Muscle of arm (tissue), 12 donors: ENCODE data around the gene STRN3. TPM values are rescaled to one million over a fixed set of nuclear protein-coding genes. Genes with fewer than 3 reads are reported as not detected.
"Not testable (repeated sequence)": the region's sequence is repeated elsewhere in the genome, so short reads cannot be mapped to it uniquely, and the experiment has no call there.

Source experiments
- DNase-seq: peaks from one replicate; pipeline ENCODE4 v3.0.0-alpha.2; 2013
- polyA plus RNA-seq, 12 donors: library from polyadenylated mRNA; unstranded; fragments of 120-200 nt; gene quantifications; one replicate each; pipeline ENCODE4 v1.2.1, GENCODE V29; 2013; ENCODE audit not compliant: insufficient read length in 12 of 12

The STRN3 gene
- polyA plus RNA-seq, 12 donors: 42.2 to 142 (median 49.3) TPM

DNA sequence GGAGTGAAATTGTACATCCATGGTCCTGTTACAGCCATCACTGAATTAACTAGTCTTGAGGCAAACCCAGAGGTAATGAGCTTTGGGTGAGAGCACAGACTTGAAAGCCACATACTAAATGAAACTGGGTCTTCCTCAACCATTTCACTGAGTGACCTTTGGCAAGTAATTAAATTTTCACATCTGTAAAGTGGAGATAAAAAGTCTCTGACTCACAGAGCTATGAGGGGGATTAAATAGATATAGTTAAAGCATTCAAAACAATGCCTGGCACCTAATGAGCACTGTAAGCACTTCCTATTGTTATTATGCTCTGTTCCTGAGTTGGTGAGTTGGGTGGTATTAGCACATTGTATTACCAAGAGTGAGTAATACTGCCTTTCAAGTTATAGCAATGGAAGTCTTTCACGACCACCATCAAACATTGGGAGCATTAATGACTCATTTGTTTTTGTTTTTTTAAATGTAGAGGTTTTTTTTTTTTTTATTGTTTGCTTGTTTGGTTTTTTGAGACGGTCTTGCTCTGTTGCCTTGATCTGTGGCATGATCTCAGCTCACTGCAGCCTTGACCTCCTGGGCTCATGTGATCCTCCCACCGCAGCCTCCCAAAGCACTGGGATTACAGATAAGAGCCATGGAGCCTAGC is 12.5 kb upstream of the STRN3 start:
- DNase-seq: no peak

DNA sequence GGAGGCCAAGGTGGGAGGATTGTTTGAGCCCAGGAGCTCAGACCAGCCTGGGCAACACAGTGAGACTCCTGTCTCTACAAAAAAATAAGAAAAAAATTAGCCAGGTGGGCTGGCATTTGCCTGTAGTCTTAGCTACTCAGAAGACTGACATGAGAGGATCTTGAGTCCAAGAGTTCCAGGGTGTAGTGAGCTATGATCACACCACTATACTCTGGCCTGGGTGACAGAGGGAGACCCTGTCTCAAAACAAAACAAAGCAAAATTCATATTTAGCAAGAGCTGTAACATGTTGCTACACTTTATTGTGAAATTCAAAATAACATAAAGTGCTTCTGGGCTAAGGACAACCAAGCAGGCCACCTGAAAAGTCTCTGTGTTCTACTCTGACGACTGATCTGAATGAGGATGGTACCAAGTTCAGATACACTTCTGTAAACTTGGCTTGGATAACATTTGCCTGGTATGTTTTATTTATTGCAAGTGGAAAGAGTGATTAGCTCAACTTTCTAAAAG is 11.6 kb upstream of the STRN3 start:
- no peak for DNase-seq

DNA sequence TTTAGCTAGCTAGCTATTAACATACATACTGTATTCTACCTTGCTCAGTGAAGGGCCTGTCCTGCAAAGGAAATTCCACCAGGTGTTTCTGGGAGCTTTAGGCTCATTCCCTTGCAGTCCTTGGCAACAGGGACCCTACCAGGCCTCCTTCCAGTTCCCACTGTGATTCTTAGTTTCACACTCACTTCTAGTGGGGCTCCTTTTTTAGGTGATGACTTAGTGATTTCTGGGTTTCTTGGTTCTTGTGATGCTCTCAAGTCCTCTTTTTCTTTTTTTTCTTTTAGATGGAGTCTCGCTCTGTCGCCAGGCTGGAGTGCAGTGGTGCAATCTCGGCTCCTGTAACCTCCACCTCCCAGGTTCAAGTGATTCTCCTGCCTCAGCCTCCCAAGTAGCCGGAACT is 10.4 kb upstream of the STRN3 start:
- no peak for DNase-seq

DNA sequence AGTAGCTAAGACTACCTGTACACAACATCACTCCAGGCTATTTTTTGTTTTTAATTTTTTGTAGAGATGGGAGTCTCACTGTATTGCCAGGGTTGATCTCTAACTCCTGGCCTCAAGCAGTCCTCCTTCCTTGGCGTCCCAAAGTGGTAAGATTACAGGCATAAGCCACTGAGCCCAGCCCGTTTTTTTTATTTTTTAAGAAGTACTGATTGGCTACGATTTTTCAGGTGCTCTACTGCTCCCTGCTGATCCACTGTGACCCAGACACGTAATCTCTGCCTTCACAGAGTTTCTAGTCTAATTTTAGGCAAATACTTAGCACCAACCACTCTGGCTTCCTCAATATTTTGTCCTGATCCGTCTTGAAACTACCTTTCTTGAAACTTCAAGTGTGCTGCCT is 4.3 kb upstream of the STRN3 start:
- no peak for DNase-seq

DNA sequence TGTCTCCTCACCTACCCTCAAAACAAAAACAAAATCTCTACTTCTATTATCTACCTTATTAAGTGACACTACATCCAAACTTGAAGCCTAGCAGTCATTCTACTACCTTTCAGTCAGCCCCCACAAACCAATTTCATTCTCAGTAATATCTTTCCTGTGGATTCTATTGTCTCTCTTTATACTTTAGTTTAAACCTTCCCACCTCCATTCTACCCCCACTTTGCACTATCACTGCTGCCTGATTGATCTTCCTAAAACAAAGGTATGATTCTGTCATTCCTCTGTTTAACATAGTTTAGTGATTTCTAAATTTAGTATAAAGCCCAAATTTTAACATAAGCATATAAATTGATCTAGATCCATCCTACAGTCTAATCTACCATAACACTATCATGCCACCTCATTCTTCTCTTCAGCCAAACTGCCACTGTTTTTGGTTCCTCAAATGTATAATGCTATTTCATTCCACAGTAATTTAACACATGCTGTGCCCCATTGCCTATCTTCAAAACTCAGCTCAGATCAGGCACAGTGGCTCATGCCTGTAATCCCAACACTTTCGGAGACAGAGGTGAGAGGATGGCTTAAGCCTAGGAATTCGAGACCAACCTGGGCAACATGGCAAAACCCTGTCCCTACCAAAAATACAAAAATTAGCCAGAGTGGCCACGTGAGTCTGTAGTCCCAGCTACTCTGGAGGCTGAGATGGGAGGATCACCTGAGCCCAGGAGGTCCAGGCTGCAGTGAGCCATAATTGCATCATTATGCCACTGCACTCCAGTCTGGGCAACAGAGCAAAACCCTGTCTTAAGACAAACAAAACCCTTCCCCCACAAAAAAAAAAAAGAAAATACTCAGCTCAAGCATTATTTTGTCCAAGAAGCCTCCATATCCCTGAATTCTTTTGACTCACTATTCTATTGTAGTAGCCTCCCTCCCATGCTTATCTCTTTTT is 3.1 kb upstream of the STRN3 start:
- DNase-seq: no peak

DNA sequence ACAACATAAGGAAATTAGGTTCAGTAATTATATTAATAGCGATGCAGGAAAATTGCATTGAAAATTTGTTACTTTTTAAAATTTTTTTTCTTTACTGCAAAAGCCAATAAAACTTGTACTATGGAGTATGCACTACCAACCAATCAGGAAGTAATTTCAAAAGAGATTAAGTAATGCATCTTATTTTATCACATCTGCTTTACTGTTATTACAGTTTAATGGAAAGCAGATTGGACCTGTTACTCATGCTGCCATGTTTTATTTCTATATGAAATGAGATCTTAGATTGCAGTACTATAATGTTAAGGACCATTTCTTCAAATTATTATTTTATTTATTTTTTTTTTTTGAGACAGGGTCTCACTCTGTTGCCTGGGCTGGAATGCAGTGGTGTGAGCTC is 1.7 kb upstream of the STRN3 start:
- no peak for DNase-seq

DNA sequence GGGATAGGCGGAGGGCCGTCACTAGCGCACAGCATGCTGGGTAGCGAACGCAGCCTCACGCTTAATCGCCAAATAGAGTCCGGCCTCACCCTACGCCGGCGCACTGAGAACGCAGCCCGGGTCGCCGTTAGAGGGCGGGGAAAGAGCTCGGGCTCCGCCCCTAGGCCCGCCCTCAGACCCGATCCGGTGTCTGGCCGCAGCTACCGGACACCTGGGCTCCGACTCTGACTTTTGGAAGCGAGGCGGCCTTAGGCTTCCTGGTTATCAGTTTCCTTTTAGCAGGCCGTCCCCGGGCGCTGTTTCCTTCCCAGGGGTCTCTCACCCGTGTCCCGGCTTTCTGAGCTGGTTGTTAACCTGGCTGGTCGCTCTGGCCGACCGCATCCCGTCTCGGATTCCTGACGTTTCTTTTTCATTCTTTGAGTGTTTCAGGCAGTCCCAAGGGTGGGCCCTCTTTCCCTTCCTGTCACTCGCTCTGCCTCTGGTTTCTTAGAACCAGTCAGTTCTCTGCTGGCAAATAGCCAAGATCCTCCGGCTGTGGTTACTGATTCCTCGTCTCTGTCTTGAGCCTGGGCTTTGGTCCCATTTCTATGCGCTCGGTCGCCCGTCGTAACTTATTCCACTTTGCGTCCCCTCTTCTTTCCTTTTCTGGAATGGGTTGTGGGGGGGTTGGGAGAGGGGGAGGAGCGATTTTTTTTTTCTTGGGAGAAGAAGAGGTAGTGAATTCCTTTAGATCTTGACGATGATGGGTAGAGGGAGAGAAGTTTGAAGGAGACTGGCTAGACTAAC is 464 bp upstream of the STRN3 start:
- DNase-seq: peak; percentile 98

DNA sequence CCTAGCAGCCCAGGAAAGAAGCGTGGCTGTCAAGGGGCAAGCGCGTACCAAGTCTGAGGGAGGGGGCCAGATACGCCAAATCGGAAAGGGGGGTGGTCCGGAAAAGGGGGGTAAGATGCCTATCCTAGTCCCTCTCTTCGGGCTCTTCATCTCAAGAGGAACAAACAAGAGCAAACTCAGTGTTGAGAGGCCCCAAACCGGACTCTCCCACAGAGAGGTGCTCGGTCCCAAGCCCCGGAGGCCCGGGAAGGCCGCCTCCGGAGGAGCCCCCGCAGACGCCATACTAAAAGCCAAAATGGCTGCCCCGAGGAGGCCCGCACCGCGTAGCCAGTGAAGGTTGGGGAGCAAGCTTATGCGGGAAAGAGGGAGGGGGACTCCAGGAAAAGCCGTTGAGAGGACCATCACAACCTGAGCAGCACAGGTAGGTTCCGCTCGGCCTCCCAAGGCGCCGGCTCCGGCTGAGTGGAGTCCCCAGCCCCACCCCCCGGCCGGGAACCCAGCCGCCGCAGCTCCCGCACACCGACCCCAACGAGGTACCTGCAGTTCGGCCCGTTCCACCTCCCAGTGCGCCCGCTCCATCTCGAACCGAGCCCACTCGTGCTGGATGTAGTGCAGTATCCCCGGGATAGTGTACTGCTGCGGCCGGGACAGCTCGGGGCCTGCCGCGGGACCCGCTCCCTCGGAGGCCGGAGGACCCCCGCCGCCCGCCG is 657 bp downstream of the STRN3 start, which contains the start of gene AP4S1:
Gene AP4S1 (plus strand): TSS at position 283 of the 710 bp plus-strand sequence. CDS start 40,548 bp downstream, outside the sequence.
- DNase-seq: peak; percentile 54

DNA sequence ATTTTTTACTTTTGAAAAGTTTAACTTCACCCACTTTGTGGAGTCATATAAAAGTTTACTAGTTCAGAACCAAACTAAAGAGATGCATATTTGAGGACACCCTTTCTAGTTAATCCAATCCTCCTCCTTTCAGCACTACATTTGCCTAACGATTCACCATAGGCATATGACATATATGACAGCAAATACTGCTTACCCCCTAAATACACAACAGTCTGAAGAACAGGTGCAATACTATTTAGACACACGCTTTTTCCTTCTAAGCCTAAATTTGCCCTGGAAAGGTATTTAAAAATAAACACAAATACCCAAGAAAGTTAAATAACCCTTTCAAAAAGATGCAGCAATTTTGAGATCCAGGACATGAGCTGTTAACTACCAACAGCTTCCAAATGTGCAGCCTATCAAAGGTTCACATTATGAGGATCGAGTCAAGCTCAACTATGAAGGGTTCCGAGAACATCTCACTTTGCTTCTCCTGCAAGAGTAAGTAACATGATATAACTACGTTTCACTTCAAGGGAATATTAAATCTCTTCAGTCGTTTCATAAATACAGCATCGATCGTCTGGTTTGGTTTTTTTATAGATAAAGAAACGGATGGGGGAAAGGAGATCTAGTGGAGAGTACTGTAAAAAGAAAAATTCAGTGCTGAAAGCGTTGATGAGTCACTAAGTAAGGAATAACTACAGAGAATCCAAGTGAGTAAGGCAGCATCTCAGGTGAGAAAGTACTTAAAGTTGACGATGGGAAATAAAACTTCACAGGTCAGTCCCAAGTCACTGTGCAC is 1.4 kb downstream of the STRN3 start:
- DNase-seq: no peak

DNA sequence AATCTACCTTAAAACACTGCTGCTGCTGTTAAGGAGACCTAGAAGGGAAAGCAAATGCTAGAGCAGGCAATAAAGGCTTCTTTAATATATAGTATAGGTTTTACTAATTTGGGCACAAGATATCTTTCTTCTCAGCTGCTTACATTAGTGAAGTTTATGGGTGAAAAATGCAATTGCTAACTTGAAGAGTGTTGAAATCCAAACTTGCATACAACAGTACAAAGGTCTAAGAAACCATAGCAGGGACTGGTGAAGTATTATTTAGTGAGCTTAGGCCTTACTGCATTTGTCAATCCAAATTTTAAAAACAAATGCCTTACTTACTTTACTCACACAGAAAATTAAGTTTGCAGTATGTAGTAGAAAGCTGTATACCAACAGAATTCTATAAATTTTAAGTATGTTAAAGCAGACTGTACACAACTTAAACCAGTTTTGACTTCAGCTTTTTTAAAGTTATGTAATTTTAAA is 2.1 kb downstream of the STRN3 start:
- DNase-seq: no peak

DNA sequence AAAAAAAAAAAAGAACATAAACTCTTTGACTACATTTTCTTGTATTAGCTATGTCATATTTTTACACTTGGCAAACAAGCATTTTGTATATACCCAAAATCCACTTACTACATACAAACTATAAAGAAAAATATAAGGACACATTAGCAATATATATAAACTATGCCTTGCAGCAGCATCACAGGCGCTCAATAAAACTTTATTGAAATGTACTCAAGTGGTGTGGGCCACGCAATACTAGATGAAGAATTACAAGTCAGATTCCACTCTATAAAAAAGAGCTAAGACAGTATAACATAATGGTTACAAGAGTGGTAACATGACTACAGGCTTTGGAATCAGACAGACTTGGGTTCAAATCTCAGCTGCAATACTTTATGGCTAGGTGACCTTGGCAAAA is 3.8 kb downstream of the STRN3 start:
- no peak for DNase-seq

DNA sequence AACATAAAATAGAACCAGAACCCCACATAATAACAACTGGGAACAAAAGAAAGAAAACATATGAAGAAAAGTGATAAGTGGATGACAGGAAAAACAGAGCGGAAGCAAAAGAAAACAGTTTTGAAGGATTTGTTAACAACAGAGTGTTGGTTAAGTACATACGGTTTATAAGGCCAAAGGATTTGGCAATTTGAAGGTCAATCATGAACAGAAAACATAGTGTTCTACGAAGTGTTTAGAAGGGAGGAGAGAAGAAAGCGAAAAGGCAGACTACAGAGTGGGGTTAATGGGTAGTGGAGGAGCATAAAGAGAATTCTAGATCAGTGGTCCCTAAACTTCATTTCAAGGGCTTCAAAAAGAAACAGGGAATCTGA is 4.6 kb downstream of the STRN3 start:
- DNase-seq: no peak

DNA sequence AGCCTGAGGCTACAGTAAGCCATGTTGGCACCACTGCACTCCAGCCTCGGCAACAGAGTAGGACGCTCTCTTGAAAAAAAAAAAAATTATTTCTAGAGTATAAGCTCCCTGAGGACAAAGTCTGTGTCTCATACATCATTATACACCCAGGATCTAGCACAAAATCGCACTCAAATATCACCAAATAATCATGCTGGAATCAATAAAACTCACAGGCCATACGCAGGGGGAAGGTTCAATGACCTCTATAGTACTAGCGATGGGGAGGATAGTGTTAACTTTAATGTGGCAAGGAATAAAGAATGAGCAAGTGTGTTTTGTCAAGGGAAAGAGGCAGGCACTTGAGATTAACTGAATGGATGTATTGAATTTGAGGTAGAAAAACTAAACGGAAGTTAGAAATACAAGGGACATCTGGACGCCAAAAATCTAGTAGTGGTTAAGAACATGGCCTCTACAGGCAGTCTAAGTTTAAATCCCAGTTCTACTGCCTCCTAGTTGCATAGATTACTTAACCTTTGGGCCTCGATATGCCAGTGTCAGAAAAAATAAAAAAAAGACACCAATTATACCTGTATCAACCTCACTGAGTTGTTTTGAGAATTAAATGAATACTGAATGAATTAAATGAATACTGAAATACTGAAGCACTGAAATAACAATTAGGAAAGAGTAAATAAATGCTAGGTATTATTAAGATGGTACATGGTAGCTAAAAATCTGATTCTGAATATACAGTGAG is 5.2 kb downstream of the STRN3 start:
- no peak for DNase-seq

DNA sequence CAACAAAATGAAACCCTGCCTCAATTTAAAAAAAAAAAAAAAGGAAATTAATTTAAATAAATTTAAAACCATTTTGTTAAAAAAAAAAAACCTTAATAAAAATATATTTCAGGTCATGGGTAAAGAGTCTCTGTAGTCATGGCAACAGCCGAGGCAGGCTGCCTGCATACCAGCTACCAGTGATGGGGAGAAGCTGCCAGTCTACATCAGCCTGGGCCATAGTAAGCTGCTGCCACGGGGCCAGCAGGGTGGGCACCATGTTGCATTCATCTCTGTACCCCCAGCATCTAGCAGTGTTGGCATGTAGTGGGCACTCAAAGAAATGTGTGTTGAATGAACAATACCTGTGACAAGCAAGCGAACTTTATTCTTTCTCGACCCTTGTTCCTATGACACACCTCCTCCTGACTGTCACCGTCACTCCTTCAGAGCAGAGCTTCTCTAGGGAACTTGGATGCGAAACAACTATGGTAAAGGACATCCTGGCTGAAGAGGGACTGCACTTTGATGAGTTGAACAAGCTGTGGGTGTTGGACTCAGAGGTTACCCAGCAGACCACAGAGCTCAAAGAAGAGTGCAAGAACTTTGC is 8.0 kb downstream of the STRN3 start:
- DNase-seq: no peak

DNA sequence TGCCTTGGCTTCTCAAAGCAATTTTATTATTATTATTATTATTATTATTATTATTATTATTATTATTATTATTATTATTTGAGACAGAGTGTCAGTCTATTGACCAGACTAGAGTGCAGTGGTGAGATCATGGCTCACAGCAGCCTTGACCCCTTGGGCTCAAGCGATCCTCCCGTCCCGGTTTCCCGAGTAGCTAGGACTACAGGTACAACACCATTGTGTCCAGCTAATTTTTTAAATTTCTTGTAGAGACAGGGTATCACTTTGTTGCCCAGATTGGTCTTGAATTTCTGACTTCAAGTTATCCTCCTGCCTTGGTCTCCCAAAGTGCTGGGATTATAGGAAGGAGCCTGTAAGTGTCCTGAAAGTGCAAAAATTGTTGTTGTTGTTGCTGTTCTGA is 12.3 kb downstream of the STRN3 start:
- DNase-seq: no peak

DNA sequence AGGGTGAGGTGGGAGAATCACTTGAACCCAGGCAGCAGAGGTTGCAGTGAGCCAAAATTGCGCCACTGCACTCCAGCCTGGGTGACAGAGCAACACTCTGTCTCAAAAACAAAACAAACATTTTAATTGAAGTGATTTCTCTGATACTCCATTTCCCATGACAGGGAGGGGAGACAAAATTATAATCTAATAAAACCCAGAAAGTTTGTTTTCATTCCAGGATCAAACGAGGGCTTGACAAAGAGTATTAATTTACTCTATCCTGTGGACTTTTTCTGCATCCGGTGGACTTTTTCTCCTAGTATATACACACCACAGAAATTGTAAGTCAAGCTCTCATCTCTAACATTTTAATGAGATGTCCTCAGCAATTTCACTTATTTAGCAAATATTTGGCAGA is 15.2 kb downstream of the STRN3 start:
- no peak for DNase-seq

DNA sequence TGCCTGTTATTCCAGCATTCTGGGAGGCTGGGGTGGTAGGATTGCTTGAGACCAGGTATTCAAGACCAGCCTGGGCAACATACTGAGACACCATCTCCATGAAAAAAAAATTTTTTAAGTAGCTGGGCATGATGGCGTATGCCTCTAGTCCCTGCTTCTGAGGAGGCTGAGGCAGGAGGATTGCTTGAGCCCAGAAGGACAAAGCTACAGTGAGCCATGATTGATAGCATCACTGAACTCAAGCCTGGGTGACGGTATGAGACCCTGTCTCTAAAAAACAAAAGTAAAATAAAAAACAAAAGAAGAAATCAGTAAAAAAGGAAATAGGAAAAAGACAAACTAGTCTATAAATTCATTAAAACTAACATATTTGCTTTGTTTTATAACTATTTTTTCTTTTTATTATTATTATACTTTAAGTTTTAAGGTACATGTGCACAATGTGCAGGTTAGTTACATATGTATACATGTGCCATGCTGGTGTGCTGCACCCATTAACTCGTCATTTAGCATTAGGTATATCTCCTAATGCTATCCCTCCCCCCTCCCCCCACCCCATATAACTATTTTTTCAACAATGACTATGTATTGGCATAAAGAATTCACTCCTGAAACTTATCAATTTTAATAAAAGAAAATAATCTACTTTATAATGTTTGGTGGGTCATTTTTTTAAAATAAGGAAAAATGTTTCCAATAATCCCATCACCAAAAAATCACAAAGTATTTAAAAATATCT is 16.2 kb downstream of the STRN3 start:
- no peak for DNase-seq

DNA sequence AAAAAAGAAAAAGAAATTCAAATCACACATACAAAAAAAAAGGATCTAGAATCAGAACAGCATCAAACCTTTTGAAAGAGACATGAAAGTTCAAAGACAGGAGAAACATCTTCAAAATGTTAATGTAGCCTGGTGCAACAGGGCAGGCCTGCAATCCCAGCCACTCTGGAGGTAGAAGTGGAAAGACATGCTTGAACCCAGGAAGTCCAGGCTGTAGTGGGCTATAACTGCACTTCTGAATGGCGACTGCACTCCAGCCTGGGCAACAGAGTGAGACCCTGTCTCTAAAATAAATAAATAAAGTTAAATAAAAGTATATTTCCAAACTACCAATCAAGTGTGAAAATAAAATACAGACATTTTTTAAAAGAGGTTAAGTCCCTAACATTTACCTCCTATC is 19.5 kb downstream of the STRN3 start:
- DNase-seq: no peak

DNA sequence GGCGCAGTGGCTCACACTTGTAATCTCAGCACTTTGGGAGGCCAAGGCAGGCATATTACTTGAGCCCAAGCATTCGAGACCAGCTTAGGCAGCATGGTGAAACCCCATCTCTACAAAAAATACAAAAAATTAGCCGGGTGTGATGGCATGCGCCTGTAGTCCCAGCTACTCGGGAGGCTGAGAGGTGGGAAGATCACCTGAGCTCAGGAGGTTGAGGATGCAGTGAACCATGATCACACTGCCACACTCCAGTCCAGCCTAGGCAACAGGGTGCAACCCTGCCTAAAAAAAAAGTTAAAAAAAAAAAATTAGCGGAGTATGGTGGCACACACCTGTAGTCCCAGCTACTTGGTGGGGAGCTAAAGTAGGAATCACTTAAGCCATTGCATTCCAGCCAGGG is 22.2 kb downstream of the STRN3 start:
- DNase-seq: not testable (repeated sequence)
